ENCODE results near the gene OPN3. TPM values are rescaled to one million over a fixed set of nuclear protein-coding genes. Genes with fewer than 3 reads are reported as not detected.
A peak's percentile ranks its signal among the peaks of the same experiment; 100 is the strongest.

The OPN3 gene
- total RNA-seq, 1 donor from 2014 or later, result 20.0 TPM

DNA sequence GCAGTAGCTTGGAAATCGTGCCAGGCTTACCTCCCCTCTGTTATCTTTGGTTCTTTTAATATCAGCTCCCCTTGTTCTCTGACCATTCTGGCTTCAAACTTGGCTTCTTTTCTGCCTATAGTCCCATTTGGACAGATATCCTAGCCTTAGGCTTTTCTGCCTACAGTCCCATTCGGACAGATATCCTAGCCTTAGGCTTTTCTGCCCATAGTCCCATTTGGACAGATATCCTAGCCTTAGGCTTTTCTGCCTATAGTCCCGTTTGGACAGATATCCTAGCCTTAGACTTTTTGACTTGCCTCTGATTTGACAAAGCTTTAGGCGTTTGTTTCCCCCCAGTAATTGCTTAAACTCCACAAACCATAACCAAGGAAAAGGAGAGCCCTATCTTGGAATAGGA is 25.6 kb downstream of the OPN3 start:
- Mint-ChIP-seq H3K9me3 (ENCODE audit: low read depth) (no peaks in the 10 kb centered on the region), H3K27me3 (ENCODE audit: low read depth) (no peaks in the 10 kb centered on the region), H3K36me3 (ENCODE audit: low read depth) (peaks cover 1% of the 10 kb centered on the region), H3K27ac (ENCODE audit: unreplicated experiment) (no peak overlapping the region), H3K4me3 (ENCODE audit: unreplicated experiment) (no peak overlapping the region), H3K4me1 (ENCODE audit: low read depth) (peaks cover 26% of the 10 kb centered on the region)
- DNase-seq (ENCODE audit: low spot score), result no peak
- TF ChIP-seq, protein P1, sequence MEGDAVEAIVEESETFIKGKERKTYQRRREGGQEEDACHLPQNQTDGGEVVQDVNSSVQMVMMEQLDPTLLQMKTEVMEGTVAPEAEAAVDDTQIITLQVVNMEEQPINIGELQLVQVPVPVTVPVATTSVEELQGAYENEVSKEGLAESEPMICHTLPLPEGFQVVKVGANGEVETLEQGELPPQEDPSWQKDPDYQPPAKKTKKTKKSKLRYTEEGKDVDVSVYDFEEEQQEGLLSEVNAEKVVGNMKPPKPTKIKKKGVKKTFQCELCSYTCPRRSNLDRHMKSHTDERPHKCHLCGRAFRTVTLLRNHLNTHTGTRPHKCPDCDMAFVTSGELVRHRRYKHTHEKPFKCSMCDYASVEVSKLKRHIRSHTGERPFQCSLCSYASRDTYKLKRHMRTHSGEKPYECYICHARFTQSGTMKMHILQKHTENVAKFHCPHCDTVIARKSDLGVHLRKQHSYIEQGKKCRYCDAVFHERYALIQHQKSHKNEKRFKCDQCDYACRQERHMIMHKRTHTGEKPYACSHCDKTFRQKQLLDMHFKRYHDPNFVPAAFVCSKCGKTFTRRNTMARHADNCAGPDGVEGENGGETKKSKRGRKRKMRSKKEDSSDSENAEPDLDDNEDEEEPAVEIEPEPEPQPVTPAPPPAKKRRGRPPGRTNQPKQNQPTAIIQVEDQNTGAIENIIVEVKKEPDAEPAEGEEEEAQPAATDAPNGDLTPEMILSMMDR (IDR thresholded peaks at IDR 0.05), result no peak

DNA sequence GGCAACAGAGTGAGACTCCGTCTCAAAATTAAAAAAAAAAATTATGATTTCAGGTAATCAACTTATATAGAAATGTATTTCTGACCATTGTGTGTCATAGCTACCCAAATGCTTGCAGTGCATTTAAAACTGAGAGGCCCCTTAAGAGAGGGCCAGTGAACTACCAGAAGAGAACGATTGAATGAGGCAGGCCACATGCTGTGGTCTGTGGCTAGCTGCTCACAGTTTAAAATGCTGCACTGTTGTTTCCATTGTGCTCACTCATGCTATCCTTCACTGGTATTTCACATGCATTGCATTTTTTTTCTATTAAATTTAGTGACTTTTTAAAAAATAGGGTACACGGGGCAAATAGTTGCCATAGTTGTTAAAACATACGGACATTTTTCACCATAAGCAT is 26.0 kb downstream of the OPN3 start:
- no peak for DNase-seq (ENCODE audit: low spot score)
- Mint-ChIP-seq H3K9me3 (ENCODE audit: low read depth) (no peaks in the 10 kb centered on the region), H3K4me1 (ENCODE audit: low read depth) (peaks cover 26% of the 10 kb centered on the region), H3K4me3 (ENCODE audit: unreplicated experiment) (no peak overlapping the region), H3K36me3 (ENCODE audit: low read depth) (peaks cover 1% of the 10 kb centered on the region), H3K27ac (ENCODE audit: unreplicated experiment) (no peak overlapping the region), H3K27me3 (ENCODE audit: low read depth) (no peaks in the 10 kb centered on the region)
- TF ChIP-seq, protein P1 (IDR thresholded peaks at IDR 0.05), result no peak

DNA sequence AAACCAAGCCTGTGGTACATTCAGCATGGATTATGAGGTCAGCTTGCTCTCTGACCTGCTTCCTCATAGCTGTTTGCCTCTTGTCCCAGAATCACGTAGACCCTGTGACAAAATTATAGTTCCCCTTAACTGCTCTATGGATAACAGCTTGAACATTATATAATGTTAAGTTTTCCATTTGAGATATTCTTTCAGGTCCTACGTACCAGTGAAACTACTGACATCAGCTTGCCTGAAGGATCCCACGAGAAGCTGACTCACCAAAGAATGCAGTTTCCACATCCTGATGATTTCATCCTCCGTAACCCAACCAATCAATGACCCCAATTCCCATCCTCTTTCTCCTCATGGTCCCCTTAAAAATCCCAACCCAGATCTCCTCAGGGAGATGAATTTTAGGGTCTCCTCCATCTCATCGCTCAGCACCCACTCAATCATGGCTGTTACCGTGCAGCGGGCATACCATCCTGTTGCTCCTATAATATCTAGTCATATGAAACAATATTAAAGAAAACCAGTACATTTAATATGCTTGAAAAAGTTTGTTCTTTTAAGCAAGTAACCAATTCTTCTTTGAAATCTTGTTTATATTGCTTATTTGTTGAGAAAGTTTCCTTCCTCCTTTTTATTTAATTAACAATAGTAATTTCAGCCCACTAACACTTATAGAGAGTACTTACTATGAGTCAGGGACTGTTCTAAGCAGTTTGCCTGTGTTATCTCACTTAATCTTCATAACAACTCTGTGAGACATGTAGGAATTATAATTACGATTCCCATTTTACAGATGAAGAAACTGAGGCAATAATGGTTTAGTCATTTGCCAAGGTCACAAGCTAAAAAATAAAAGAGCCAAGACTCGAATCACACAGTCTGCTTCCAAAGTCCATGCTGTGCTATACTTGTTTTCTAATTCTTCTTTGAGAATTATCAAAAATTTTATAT is 27.4 kb downstream of the OPN3 start:
- TF ChIP-seq, protein P1 (IDR thresholded peaks at IDR 0.05), result no peak
- Mint-ChIP-seq H3K27ac (ENCODE audit: unreplicated experiment) (peak overlapping the region; percentile 76), H3K4me1 (ENCODE audit: low read depth) (peaks cover 35% of the 10 kb centered on the region), H3K9me3 (ENCODE audit: low read depth) (no peaks in the 10 kb centered on the region), H3K36me3 (ENCODE audit: low read depth) (peaks cover 1% of the 10 kb centered on the region), H3K4me3 (ENCODE audit: unreplicated experiment) (no peak overlapping the region), H3K27me3 (ENCODE audit: low read depth) (no peaks in the 10 kb centered on the region)
- DNase-seq (ENCODE audit: low spot score), result no peak

DNA sequence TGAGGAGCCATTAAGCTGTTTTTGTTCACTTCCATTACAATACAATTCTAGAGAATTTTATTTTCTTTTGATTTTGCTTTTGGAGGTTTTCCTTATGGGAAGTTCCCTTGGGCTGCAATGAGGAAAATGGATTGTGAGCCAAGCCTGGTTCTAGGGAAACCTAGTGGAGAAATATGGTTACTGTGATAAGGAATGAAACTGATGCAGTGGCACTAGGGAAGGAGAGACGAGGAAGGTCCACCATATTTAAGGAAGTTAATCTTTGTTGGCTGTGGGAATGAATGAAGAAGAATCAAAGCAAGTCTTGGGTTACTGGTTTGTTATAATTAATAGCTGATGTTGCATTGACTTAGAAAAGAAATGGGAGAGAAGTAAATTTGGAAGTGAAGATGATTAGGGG is 28.4 kb downstream of the OPN3 start:
- Mint-ChIP-seq H3K4me3 (ENCODE audit: unreplicated experiment) (no peak overlapping the region), H3K27me3 (ENCODE audit: low read depth) (no peaks in the 10 kb centered on the region), H3K9me3 (ENCODE audit: low read depth) (no peaks in the 10 kb centered on the region), H3K27ac (ENCODE audit: unreplicated experiment) (no peak overlapping the region), H3K4me1 (ENCODE audit: low read depth) (peaks cover 38% of the 10 kb centered on the region), H3K36me3 (ENCODE audit: low read depth) (no peaks in the 10 kb centered on the region)
- no peak for DNase-seq (ENCODE audit: low spot score)
- TF ChIP-seq, protein P1 (IDR thresholded peaks at IDR 0.05), result no peak

DNA sequence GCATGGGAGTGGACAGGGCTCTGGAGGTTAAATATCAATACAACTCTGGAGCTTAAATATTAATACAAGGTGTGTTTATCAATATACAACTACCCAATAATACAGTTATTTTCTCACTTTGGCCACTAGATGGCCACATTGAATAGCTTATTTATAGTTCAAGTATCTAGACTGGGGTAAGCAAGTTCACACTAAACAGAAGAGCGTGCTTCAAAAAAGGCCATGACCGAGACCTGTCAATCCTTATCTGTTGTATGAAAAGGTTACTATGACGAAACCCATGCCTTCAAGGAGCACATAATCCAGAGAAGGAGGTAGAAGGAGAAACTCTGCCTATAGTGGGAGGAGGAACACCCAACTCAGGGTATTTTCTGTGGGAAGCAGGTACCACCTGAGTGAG is 29.1 kb downstream of the OPN3 start:
- no peaks in the 10 kb centered on the region for H3K9me3 Mint-ChIP-seq (ENCODE audit: low read depth)
- no peak overlapping the region for H3K27ac Mint-ChIP-seq (ENCODE audit: unreplicated experiment)
- H3K4me3 Mint-ChIP-seq (ENCODE audit: unreplicated experiment), result no peak overlapping the region
- TF ChIP-seq, protein P1 (IDR thresholded peaks at IDR 0.05), result peak; percentile 92
- no peak for DNase-seq (ENCODE audit: low spot score)
- no peaks in the 10 kb centered on the region for H3K36me3 Mint-ChIP-seq (ENCODE audit: low read depth)
- H3K27me3 Mint-ChIP-seq (ENCODE audit: low read depth), result no peaks in the 10 kb centered on the region
- H3K4me1 Mint-ChIP-seq (ENCODE audit: low read depth), result peaks cover 42% of the 10 kb centered on the region
